K562 (cell line): ENCODE measurements around the gene LIX1L. TPM values are rescaled to one million over a fixed set of nuclear protein-coding genes. Genes with fewer than 3 reads are reported as not detected.

Source experiments
- BCOR ChIP-seq: fragments of 450-650 bp; IDR thresholded peaks from 2 replicates; pipeline ENCODE4 v1.6.1; 2016
- CTBP1 ChIP-seq: fragments of 450-650 bp; IDR thresholded peaks from 2 replicates; pipeline ENCODE4 v1.6.1; 2016; ENCODE audit warnings: borderline replicate concordance
- HEY1 ChIP-seq: fragments of 250-450 bp; sonication (Bioruptor Pico); IDR thresholded peaks from 2 replicates; pipeline ENCODE4 v1.5.0; 2020; ENCODE audit warnings: mild to moderate bottlenecking, moderate library complexity, borderline replicate concordance
- NCOA2 ChIP-seq, 2 experiments: fragments of 450-650 bp; IDR thresholded peaks; 2 replicates each; pipeline ENCODE4 v1.6.1; 2018; ENCODE audit warnings: mild to moderate bottlenecking in 2 of 2, moderate library complexity in 1 of 2; ENCODE audit not compliant: partially characterized antibody in 2 of 2
- RFX1 ChIP-seq: fragments of 450-650 bp; IDR thresholded peaks from 2 replicates; pipeline ENCODE4 v1.6.1; 2016; ENCODE audit warnings: mild to moderate bottlenecking, moderate library complexity
- RFX5 ChIP-seq: IDR thresholded peaks from 2 replicates; pipeline ENCODE4 v1.6.1; 2011; ENCODE audit warnings: low read depth, mild to moderate bottlenecking, improper control_type of control experiment, low read length
- TSC22D4 ChIP-seq: fragments of 450-650 bp; IDR thresholded peaks from 2 replicates; pipeline ENCODE4 v1.6.1; 2016; ENCODE audit warnings: missing genetic modification characterization, missing biosample characterization, control low read depth
- ZBTB7A ChIP-seq: IDR thresholded peaks from 2 replicates; pipeline ENCODE4 v1.6.1; 2011; ENCODE audit warnings: low read depth, mild to moderate bottlenecking, low read length, moderate library complexity, borderline replicate concordance; ENCODE audit not compliant: control insufficient read depth
- ZNF224 ChIP-seq: sonication (generic); formaldehyde crosslinking; IDR thresholded peaks from 2 replicates; pipeline ENCODE4 v1.8.0; 2022; ENCODE audit warnings: mild to moderate bottlenecking, missing genetic modification reagents
- polyA plus RNA-seq, 8 experiments: library from polyadenylated mRNA; depleted of rRNA in 4 of 8; stranded (reverse) in 5 of 8; unstranded in 3 of 8; fragments of >200 nt; fragmentation: Nextera tagmentation in 2 of 8; fragmentation: Illumina TruSeq in 1 of 8; extraction: Ambion mirVana in 2 of 8; extraction: Trizol in 1 of 8; gene quantifications; 2 replicates each; pipeline versions ENCODE4 v1.2.1 to v1.2.3, GENCODE V29; 2011 to 2014; ENCODE audit warnings: inconsistent platforms in 1 of 8, missing spikeins in 1 of 8
- total RNA-seq, 7 experiments: library from RNA; depleted of rRNA in 6 of 7; stranded (reverse); fragments of >200 nt in 6 of 7; fragmentation: Illumina TruSeq in 2 of 7; extraction: Trizol in 2 of 7; gene quantifications; 2 replicates each; pipeline versions ENCODE4 v1.2.1 to v1.2.3, GENCODE V29; 2011 to 2021; ENCODE audit warnings: low replicate concordance in 1 of 7
- TF ChIP-seq, protein P1 (sequence below), 2 experiments: fragments of 450-650 bp in 1 of 2; sonication (generic) in 1 of 2; formaldehyde crosslinking in 1 of 2; IDR thresholded peaks; 2 replicates each; pipeline versions ENCODE4 v1.7.1 to v1.9.0; 2016 to 2022; ENCODE audit warnings: inconsistent platforms in 1 of 2, mild to moderate bottlenecking in 1 of 2, missing genetic modification reagents in 1 of 2
- TF ChIP-seq, protein P2 (sequence below): IDR thresholded peaks from 2 replicates; pipeline ENCODE4 v1.6.1; 2012; ENCODE audit warnings: low read depth, low read length, improper control_type of control experiment, borderline replicate concordance
- TF ChIP-seq, protein P3 (sequence below): sonication (generic); formaldehyde crosslinking; IDR thresholded peaks from 2 replicates; pipeline ENCODE4 v1.8.1; 2022; ENCODE audit warnings: missing genetic modification reagents
- TF ChIP-seq, protein P4 (sequence below): fragments of 250-450 bp; sonication (Bioruptor Pico); IDR thresholded peaks from 2 replicates; pipeline ENCODE4 v1.6.1; 2021; ENCODE audit warnings: mild to moderate bottlenecking

Gene LIX1L
- total and polyA plus RNA-seq, 9 of the 15 experiments (the other 6 are each of a cell fraction or from before 2014, with no cell fraction given) = 4.6 to 26.5 (median 12.5) TPM

DNA sequence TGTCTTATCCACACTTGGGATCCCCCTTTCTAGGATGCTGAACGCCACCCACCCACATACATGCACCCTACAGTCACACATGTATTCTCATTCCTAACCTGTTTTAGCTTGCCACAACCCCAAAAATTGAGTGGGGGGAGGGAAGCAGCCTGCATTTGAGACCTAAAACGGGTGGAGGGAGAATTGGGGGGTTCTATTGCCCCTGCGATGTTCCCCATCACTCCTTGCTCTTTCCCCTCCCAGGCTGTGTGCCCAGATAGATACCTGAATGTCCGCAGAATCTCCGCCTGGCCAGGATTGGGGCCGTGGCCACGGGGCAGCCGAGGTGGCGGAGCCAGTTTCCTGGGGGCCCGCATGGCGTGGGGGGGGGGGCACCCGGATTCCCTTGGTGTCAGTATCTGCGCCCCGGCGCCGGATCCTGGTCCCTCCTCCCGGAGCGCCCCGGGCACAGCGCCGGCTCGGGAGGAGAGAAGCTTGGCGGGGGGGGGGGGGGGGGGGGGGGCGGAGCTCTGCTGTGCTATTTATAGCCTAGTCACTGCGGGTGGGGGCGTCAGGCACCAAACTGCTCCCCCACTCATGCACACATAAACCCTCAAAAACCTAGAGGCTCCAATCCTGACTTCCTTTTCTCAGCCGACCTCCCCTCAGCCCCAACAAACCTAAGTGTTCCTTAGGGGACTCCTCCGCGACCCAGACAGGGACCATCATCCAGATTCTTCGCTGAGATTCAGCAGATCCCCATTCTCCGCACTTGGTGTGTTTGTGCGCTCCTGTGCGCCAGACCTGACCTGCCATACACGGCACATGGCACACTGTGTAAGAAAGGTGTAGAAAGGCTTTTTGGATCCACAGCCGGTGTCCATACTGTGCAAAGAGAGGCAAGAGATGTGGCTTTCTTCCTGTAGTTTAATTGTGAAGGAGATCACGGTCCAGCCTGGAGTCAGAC, 4.6 kb upstream of the LIX1L start (continued):
- TF ChIP-seq NCOA2 (IDR thresholded peaks at IDR 0.05; ENCODE audit: partially characterized antibody in 2 of 2) (no peak), BCOR (no peak), ZBTB7A (peak; percentile 17; the same call in 1 of the 2 replicates), RFX5 (no peak), HEY1 (CRISPR knock-in tag) (no peak), CTBP1 (no peak), RFX1 (no peak), ZNF224 (CRISPR knock-in tag) (no peak), TSC22D4 (tag) (no peak)
- TF ChIP-seq, protein P1, sequence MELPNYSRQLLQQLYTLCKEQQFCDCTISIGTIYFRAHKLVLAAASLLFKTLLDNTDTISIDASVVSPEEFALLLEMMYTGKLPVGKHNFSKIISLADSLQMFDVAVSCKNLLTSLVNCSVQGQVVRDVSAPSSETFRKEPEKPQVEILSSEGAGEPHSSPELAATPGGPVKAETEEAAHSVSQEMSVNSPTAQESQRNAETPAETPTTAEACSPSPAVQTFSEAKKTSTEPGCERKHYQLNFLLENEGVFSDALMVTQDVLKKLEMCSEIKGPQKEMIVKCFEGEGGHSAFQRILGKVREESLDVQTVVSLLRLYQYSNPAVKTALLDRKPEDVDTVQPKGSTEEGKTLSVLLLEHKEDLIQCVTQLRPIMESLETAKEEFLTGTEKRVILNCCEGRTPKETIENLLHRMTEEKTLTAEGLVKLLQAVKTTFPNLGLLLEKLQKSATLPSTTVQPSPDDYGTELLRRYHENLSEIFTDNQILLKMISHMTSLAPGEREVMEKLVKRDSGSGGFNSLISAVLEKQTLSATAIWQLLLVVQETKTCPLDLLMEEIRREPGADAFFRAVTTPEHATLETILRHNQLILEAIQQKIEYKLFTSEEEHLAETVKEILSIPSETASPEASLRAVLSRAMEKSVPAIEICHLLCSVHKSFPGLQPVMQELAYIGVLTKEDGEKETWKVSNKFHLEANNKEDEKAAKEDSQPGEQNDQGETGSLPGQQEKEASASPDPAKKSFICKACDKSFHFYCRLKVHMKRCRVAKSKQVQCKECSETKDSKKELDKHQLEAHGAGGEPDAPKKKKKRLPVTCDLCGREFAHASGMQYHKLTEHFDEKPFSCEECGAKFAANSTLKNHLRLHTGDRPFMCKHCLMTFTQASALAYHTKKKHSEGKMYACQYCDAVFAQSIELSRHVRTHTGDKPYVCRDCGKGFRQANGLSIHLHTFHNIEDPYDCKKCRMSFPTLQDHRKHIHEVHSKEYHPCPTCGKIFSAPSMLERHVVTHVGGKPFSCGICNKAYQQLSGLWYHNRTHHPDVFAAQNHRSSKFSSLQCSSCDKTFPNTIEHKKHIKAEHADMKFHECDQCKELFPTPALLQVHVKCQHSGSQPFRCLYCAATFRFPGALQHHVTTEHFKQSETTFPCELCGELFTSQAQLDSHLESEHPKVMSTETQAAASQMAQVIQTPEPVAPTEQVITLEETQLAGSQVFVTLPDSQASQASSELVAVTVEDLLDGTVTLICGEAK (IDR thresholded peaks at IDR 0.05) = peak; percentile 12; the same call in 1 of the 2 replicates
- TF ChIP-seq, protein P1 (CRISPR knock-in tag; IDR thresholded peaks at IDR 0.05) = no peak
- TF ChIP-seq, protein P2, sequence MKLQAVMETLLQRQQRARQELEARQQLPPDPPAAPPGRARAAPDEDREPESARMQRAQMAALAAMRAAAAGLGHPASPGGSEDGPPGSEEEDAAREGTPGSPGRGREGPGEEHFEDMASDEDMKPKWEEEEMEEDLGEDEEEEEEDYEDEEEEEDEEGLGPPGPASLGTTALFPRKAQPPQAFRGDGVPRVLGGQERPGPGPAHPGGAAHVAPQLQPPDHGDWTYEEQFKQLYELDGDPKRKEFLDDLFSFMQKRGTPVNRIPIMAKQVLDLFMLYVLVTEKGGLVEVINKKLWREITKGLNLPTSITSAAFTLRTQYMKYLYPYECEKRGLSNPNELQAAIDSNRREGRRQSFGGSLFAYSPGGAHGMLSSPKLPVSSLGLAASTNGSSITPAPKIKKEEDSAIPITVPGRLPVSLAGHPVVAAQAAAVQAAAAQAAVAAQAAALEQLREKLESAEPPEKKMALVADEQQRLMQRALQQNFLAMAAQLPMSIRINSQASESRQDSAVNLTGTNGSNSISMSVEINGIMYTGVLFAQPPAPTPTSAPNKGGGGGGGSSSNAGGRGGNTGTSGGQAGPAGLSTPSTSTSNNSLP = no peak
- TF ChIP-seq, protein P3, sequence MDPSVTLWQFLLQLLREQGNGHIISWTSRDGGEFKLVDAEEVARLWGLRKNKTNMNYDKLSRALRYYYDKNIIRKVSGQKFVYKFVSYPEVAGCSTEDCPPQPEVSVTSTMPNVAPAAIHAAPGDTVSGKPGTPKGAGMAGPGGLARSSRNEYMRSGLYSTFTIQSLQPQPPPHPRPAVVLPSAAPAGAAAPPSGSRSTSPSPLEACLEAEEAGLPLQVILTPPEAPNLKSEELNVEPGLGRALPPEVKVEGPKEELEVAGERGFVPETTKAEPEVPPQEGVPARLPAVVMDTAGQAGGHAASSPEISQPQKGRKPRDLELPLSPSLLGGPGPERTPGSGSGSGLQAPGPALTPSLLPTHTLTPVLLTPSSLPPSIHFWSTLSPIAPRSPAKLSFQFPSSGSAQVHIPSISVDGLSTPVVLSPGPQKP (CRISPR knock-in tag) = no peak
- TF ChIP-seq, protein P4, sequence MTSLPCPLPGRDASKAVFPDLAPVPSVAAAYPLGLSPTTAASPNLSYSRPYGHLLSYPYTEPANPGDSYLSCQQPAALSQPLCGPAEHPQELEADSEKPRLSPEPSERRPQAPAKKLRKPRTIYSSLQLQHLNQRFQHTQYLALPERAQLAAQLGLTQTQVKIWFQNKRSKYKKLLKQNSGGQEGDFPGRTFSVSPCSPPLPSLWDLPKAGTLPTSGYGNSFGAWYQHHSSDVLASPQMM (CRISPR knock-in tag) = no peak
